Activated naive CD4-positive, alpha-beta T cell treated with anti-CD3 and anti-CD28 coated beads, Interleukin-2, amount 50 U/mL, for 72 hours (primary cell): ENCODE results near the gene C1QL4. TPM values are rescaled to one million over a fixed set of nuclear protein-coding genes. Genes with fewer than 3 reads are reported as not detected.
A peak's percentile ranks its signal among the peaks of the same experiment; 100 is the strongest.
"Not testable (repeated sequence)": the region's sequence is repeated elsewhere in the genome, so short reads cannot be mapped to it uniquely, and the experiment has no call there.

Source experiments
- ATAC-seq, 2 donors: fragments of 150-1000 bp; cut with Tn5 transposase; 2 replicates each; pipeline ENCODE4 v1.10.0; 2021; ENCODE audit warnings: mild to moderate bottlenecking in 2 of 2, moderate library complexity in 2 of 2
- DNase-seq, 2 donors: peaks; one replicate each; pipeline ENCODE4 v3.0.0; 2021 to 2022; ENCODE audit warnings: low spot score in 2 of 2
- H3K27ac Mint-ChIP-seq, 2 donors: one replicate each; pipeline ENCODE4 v1.8.0; 2022; ENCODE audit warnings: mild to moderate bottlenecking in 2 of 2, mixed read lengths in 2 of 2
- H3K36me3 Mint-ChIP-seq, 2 donors: one replicate each; pipeline ENCODE4 v1.8.0; 2022; ENCODE audit warnings: mixed read lengths in 2 of 2
- H3K9me3 Mint-ChIP-seq, 2 donors: one replicate each; pipeline ENCODE4 v1.8.0; 2022; ENCODE audit warnings: mixed read lengths in 2 of 2
- total RNA-seq, 2 donors: library from RNA; stranded (reverse); gene quantifications; one replicate each; pipeline ENCODE4 v1.2.3, GENCODE V29; 2022

Gene C1QL4
- total RNA-seq, 2 donors from 2014 or later, result not detected

DNA sequence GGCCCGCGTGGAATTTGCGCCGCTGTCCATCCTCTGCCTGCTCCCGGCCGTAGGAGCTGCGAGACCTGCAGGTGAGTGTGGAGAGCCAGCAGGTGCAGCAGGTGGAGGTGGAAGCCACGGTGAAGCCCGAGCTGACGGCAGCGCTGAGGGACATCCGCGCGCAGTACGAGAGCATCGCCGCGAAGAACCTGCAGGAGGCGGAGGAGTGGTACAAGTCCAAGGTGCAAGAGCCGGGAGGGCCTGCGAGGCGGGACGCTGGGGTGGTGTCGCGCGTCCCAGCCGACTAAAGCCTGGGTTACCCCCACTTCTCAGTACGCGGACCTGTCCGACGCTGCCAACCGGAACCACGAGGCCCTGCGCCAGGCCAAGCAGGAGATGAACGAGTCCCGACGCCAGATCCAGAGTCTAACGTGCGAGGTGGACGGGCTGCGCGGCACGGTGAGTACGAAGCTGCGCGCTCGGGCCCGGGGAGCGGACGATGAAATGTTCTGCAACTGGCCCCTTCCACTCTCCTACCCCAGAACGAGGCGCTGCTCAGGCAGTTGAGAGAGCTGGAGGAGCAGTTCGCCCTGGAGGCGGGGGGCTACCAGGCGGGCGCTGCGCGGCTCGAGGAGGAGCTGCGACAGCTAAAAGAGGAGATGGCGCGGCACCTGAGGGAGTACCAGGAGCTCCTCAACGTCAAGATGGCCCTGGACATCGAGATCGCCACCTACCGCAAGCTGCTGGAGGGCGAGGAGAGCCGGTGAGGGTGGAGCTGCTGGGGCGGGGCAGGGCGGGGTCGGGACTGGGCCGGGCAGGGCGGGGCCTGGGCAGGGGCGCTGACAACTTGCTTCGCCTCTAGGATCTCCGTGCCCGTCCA is 39.9 kb downstream of the C1QL4 start:
- peak in 1 of 2 donors; percentile 48 for DNase-seq
- Mint-ChIP-seq H3K9me3 (no peaks in the 10 kb centered on the region), H3K27ac (no peak overlapping the region), H3K36me3 (no peaks in the 10 kb centered on the region)
- ATAC-seq, result peak; percentile 42 to 73

DNA sequence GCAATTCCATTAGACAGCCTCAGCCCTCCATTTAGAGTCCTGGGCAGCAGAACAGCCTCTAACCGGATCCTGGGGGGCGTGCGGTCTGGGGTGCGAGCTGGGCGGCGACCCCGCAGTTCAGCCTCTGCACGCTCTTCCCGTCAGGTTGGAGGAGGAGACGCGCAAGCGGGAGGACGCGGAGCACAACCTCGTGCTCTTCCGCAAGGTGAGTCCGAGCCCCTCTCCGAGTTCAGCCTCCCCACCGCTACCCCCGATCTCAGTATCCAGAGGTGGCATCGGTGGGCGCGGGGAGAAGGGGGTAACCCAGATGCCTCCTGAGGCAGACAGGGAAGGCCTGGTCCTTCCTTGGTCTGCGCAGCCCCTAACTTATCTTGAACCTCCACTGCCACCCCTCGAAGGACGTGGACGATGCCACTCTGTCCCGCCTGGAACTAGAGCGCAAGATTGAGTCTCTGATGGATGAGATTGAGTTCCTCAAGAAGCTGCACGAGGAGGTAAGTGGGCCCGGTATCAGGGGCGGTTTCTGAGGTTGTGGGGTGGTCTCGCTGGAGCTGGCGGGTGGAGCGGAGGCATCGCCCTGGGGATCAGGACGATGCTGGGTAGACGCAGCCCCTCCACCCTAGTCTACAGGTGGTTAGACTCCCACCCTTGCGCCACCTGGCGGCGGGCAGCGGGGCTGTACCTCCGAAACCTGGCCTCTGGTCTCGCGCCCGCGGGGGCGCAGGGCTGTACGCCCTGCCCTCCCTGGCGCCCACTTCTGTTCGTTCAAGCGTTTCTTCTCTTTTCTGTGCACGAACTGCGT is 40.8 kb downstream of the C1QL4 start:
- ATAC-seq, result peak; percentile 77 to 81
- Mint-ChIP-seq H3K9me3 (no peaks in the 10 kb centered on the region), H3K36me3 (no peaks in the 10 kb centered on the region), H3K27ac (no peak overlapping the region)
- DNase-seq, result peak in 1 of 2 donors; percentile 78

DNA sequence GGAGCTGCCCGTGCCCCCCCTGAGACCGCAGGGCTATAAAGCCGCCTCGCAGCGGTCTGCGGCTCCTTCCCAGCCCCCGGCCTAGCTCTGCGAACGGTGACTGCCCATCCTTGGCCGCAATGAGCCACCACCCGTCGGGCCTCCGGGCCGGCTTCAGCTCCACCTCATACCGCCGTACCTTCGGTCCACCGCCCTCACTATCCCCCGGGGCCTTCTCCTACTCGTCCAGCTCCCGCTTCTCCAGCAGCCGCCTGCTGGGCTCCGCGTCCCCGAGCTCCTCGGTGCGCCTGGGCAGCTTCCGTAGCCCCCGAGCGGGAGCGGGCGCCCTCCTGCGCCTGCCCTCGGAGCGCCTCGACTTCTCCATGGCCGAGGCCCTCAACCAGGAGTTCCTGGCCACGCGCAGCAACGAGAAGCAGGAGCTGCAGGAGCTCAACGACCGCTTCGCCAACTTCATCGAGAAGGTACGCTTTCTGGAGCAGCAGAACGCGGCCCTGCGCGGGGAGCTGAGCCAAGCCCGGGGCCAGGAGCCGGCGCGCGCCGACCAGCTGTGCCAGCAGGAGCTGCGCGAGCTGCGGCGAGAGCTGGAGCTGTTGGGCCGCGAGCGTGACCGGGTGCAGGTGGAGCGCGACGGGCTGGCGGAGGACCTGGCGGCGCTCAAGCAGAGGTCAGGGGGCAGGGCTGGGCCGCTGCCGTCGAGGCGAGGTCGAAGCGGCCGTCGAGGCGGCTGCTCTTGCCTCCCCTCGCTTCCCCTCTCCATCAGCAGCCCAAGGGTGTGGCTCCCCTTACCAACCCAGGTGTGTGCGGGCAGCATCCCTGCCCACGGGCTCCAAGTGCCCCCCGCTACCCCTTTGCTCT is 41.7 kb downstream of the C1QL4 start, which contains the start of gene PRPH:
Gene PRPH (plus strand): TSS at position 66 of the 855 bp plus-strand sequence. CDS start 54 bp downstream, at position 120.
- Mint-ChIP-seq H3K27ac (no peak within 1 kb of the TSS), H3K9me3 (no peaks in the 10 kb centered on the region), H3K36me3 (no peaks in the 10 kb centered on the region)
- ATAC-seq (no peak), DNase-seq (no peak)

DNA sequence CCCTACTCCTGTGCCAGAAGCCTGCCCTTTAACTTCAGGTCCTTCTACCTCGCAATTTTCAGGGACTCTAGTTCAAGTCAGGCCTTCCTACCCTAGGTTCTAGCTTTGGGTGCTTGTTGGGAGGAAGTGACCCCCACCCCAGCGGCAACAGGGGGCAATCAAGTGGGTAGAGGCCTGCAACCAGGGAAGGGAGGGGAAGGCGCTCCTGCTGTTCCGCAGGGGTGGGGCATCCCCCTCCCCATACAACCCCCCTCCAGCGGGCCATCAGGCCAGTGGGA is 42.2 kb downstream of the C1QL4 start:
- ATAC-seq, result no peak
- H3K36me3 Mint-ChIP-seq, result no peaks in the 10 kb centered on the region
- no peaks in the 10 kb centered on the region for H3K9me3 Mint-ChIP-seq
- DNase-seq, result no peak
- no peak overlapping the region for H3K27ac Mint-ChIP-seq

DNA sequence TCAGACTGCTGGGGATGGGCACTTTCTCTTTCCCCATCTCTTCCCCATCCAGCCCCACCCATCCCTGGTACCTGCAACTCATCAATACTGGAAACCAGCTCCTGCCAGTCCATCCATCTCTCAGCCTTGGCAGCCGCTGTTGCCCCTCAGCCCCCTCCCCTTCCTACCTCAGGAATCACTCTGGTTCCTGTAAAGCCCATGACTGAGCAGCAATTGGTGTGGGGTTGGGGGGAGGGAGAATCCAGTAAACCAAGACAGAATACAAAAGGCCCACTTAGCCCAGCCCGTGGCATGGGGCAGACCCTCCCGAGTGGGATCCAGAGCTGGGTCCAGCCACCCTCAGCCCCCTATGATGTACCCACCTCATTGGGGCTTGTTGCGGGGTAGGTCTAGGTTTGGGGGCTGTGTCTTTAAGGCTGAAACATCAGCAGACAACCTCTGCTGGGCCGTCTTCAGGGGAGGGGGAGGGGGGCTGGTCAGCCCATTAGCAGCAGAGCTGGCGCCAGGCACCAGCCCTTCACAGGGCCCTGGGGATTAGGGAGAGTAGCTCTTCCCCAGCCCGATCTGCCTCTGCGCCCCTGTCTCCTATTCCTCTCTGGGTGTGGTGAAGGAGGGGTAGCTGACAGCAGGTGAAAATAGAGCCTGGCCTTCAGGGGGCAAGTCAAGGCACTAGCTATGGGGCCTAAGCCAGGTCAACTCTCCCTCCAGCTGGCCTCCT is 42.7 kb downstream of the C1QL4 start:
- DNase-seq, result no peak

DNA sequence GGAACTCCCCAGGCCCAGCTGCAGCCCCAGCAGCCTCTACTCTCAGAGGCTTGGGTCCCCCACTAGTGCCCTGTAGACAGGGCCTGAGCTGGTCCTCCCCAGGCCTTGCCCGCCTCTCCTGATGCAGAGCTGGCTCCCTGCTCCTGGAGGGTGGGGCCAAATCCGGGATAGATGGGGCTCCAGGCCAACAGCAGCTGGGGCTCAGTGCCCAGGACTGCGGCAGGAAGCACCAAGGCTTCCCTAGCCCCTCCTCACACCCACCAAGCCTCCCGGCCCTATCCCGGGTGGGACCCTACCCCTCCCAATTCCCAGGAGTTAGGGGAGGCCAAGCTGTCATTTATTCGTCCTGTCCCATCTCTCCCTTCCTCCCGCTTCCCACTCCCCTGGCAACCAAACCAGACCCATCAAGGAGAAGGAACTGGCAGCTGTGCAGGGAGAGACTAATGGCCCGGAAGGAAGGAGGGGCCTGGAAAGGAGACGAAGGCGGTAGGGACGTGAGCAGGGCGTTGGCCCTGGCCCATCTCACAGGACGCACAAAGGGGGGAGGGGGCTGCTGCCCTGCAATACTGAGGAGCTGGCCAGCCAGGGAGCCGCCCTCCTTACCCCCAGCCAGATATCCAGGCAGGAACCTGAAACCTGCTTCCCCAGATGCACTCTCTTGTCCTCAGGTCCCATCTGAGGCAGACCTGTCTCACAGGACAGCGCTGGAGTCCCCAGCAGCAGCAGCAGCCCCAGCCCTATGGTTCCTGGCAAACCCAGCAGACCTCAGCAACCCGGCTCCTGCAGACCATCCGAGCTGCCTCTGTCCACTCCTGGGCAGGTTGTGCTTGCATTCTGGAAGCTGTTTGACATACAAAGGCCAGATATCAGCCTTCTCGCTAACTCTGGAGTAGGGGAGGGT is 43.7 kb downstream of the C1QL4 start:
- no peak overlapping the region for H3K27ac Mint-ChIP-seq
- no peaks in the 10 kb centered on the region for H3K36me3 Mint-ChIP-seq
- no peak for ATAC-seq
- H3K9me3 Mint-ChIP-seq, result no peaks in the 10 kb centered on the region
- no peak for DNase-seq

More for the DNA sequence above, 42.7 kb downstream of the C1QL4 start:
- Mint-ChIP-seq H3K27ac (no peak overlapping the region), H3K36me3 (no peaks in the 10 kb centered on the region), H3K9me3 (no peaks in the 10 kb centered on the region)
- no peak for ATAC-seq

DNA sequence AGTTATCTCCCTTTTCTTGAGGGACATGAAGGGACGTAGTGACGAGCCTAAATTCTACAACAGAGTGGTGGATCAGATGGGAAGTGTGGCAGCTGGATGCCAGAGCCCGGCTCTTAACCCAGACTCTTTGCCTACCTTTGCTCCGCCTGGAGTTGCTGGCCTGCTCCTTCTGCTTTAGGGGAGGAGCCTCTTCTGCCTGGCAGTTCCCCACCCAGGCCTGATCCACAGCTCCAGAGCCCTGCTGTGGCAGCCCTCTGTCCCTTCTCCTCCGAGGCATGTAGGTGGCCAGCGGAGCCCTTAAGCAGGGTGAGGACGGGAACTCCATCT is 44.3 kb downstream of the C1QL4 start:
- no peaks in the 10 kb centered on the region for H3K9me3 Mint-ChIP-seq
- no peak for DNase-seq
- ATAC-seq, result no peak
- no peaks in the 10 kb centered on the region for H3K36me3 Mint-ChIP-seq
- H3K27ac Mint-ChIP-seq, result no peak overlapping the region

DNA sequence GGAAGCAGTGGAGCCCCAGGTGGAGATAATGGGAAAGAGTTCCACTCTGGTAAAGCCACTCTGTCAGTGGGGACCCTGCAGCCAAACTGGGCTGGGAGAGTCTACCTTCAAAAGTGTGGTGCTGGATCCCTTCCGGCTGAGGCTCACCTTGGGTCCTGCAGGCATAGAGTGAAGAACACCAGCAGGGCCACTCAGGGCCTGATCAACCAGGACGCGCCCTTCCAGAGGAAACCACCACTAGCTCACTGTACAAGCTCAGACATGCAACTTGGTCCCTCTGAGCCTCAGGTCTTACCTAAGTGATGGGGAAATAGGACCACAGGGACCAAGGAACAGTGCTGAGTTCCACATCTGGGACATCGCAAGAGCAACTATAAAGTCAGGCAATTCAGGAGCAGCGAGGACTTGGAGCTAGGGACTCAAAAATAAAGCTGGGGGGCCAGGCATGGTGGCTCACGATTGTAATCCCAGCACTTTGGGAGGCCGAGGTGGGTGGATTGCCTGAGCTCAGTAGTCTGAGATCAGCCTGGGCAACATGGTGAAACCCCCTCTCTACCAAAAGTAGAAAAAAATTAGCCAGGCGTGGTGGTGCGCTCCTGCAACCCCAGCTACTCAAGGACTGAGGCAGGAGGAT is 47.9 kb downstream of the C1QL4 start:
- Mint-ChIP-seq H3K9me3 (no peaks in the 10 kb centered on the region), H3K27ac (no peak overlapping the region), H3K36me3 (no peaks in the 10 kb centered on the region)
- ATAC-seq (peak; percentile 11 to 14), DNase-seq (no peak)

DNA sequence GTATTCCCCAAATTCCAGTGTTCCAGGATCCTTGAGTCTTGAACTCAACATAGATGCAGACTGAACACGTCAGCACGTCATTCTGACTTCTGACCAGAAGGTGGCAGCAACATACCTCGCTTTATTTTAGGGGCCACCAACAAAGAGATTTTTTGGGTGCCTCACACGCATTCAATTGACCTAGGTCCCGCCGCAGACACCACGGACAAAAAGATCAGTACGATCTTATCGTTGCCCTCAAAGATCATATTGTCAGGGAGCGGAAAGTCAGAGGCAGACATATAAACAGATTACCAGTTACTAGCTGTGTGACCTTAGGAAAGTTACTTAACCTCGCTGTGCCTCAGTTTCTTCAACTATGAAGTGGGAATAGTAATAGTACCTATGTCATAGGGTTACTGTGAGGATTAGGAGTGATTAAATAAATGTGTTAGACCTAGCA is 48.6 kb downstream of the C1QL4 start:
- Mint-ChIP-seq H3K27ac (no peak overlapping the region), H3K9me3 (no peaks in the 10 kb centered on the region), H3K36me3 (no peaks in the 10 kb centered on the region)
- ATAC-seq, result peak; percentile 51 to 72
- DNase-seq, result peak in 1 of 2 donors; percentile 77

DNA sequence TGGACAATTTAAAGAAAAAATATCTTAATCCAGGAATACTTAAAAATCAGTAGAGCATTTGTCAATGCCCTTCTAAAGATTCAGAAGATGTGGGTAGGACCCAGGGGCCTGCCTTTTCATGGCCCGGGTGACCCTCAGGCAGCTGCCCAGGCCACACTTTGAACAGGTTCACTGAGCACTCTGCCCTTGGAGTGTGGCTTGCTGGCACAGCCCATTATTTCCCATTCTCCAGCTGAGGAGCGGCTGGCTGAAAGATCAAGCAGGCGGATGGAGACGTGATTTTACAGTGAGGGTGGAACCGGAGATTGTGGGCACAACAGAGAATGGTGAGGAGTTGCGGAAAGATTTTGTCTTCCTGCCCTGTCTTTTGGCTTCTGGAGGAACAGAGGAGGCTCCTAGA is 49.1 kb downstream of the C1QL4 start:
- Mint-ChIP-seq H3K36me3 (no peaks in the 10 kb centered on the region), H3K9me3 (no peaks in the 10 kb centered on the region), H3K27ac (no peak overlapping the region)
- DNase-seq (no peak), ATAC-seq (no peak)

DNA sequence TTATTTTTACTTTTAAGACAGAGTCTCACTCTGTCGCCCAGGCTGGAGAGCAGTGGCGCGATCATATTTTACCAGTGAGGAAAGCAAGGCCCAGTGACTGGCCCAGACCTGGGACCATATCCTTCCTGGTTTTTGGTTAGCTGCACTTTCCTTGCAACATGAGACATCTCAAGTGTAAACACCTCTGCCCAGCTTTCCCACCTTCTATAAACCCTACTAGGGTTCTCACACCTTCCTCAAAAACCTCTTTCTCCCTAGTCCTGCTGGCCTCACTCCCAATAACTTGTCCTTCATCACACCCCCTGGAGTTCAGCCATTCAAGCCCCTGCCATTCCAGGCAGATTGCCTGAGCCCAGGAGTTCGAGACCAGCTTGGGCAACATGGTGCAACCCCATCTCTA is 52.3 kb downstream of the C1QL4 start:
- DNase-seq, result no peak
- H3K36me3 Mint-ChIP-seq, result no peaks in the 10 kb centered on the region
- no peak overlapping the region for H3K27ac Mint-ChIP-seq
- ATAC-seq, result no peak
- H3K9me3 Mint-ChIP-seq, result no peaks in the 10 kb centered on the region

DNA sequence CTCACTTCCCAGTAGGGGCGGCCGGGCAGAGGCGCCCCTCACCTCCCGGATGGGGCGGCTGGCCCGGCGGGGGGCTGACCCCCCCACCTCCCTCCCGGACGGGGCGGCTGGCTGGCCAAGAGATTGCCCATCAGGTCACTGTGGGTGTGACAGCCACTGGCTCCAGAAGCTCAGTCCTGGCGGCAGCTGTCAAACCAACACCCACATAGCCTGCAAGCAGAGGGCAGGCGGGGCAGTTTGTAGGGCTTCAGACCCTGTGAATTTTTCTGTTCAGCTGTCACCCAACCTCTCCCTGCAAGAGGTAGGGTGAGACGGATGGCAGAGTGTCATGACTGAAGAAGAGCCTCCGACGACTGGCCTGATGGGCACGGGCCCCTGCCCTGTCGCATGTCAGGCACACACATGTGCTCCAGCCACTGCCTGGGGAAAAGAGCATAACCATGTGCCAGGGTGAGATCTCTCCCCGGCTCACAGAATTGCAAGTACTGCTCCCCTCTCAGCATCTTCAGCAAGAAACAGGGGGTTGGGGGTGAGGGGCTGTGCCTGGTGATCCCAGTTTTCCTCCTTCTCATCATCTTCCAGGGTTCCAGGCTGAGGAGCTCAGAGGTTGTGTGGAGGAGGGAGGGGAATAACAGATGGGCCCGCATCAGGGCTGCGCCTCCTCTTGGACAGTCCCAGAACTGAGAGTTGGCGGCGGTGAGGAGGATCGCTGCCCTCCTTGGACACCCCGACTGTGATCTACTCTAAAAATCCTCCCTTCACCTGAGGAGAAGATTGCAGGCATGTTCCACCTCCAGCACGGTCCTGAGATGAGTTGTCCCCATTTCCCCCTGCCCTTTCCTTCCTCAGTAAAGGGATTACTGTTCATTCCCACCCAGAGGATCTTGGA is 53.2 kb downstream of the C1QL4 start:
- Mint-ChIP-seq H3K9me3 (no peaks in the 10 kb centered on the region), H3K27ac (no peak overlapping the region), H3K36me3 (no peaks in the 10 kb centered on the region)
- ATAC-seq (peak in 1 of 2 donors; percentile 12), DNase-seq (no peak)

DNA sequence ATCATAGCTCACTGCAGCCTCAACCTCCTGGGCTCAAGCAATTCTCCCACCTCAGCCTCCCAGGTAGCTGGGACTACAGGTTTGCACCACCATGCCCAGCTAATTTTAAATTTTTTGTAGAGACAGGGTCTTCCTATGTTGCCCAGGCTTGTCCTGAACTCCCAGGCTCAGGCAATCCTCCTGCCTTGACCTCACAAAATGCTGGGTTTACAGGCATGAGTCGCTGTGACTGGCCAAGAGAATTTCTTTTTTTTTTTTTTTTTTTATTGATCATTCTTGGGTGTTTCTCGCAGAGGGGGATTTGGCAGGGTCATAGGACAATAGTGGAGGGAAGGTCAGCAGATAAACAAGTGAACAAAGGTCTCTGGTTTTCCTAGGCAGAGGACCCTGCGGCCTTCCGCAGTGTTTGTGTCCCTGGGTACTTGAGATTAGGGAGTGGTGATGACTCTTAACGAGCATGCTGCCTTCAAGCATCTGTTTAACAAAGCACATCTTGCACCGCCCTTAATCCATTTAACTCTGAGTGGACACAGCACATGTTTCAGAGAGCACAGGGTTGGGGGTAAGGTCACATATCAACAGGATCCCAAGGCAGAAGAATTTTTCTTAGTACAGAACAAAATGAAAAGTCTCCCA is 54.1 kb downstream of the C1QL4 start:
- not testable (repeated sequence) for DNase-seq, ATAC-seq, H3K9me3 Mint-ChIP-seq, H3K27ac Mint-ChIP-seq, H3K36me3 Mint-ChIP-seq
